ENCODE measurements around the gene ZNF511.

The ZNF511 gene

DNA sequence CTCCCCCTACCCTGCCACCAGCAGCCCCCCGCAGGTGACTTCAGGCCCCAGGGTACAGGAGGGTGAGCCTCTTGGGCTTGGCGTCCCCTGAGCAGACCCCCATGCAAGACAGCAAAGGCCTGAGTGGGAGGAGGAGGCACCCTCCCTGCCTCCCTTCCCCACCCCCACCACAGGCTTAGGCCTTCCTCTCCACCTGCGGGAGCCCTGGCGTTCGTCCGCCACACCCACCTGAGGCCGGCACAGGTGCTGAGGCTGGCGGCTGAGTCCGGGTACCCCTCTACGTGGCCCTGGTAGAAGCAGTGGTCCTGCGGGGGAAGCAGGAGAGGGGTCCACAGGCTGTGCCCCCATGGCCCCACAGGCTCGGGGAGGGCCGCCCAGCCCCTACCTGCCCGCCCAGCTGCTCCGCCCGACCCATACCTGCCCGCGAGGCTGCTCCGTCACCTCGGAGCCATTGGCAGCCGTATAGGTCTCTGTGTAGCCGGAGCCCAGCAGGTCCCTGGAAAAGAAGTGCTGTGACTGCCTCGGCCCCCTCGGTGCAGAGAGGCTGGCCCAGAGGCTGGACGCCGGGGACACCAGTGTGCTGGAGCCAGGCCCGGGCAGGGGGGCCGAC is 35.1 kb upstream of the ZNF511 start:
- no peak overlapping the region for H3K9ac ChIP-seq
- no peak for TF ChIP-seq Cebpa-rat (IDR thresholded peaks at IDR 0.05)
- H3K27ac ChIP-seq, result no peak overlapping the region
- H3K27me3 ChIP-seq, result peaks cover 30% of the 10 kb centered on the region
- H3K4me1 ChIP-seq, result peaks cover 59% of the 10 kb centered on the region
- H3K4me2 ChIP-seq, result no peak overlapping the region
- H3K4me3 ChIP-seq, result no peak overlapping the region
- peaks cover 43% of the 10 kb centered on the region for H4K20me1 ChIP-seq
- peaks cover 7% of the 10 kb centered on the region; the same call in 1 of the 2 replicates for H3K36me3 ChIP-seq
- H3K9me3 ChIP-seq, result no peaks in the 10 kb centered on the region

DNA sequence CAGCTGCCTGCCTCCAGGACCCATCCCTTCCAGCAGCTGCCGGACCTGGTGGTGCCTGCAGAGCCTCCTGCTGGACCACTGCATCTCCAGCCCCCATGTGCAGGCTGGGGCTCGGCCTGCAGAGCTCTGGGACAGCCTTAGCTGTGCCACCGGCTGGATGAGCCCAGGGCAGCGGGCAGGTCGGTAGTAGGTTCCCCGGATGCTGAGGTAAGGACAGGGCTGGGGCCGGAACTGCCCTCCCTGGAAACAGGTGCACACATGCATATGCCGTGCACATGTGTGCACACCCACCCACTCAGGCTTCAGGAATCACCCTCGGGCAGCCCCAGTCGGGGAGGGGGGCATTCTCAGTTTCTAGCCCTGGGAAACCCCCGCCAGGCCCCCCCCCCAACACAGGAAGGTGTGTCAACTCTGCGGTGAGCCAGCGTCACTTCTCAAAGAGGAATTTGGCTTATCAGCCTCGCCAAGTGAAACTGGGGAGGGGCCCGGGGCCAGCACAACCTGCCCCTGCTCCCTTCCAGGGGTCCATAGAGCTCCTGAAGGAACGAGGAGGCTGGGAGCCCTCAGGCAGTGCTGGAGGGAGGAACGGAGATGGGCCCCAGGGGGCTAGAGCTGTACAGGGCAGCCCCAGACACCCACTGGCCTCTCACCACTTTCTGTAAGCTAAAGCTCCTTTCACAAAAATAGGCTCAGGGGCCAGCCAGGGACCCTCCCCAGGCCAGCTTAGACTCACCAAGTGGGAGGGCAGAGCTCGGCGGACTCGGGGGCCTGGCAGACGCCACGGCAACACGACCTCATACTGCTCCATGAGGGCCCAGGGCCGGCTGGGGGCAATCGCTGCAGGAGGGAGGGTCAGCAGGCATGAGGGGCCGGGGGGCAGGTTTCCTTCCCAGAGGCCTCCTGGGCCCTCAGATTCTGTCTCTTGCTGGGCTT is 33.7 kb upstream of the ZNF511 start:
- H3K4me3 ChIP-seq, result peak overlapping the region; percentile 45
- peaks cover 30% of the 10 kb centered on the region for H3K27me3 ChIP-seq
- H3K9me3 ChIP-seq, result no peaks in the 10 kb centered on the region
- H3K36me3 ChIP-seq, result peaks cover 21% of the 10 kb centered on the region
- TF ChIP-seq Cebpa-rat (IDR thresholded peaks at IDR 0.05), result no peak
- peaks cover 56% of the 10 kb centered on the region for H4K20me1 ChIP-seq
- H3K4me2 ChIP-seq, result peak overlapping the region; percentile 96
- H3K4me1 ChIP-seq, result peaks cover 61% of the 10 kb centered on the region
- H3K9ac ChIP-seq, result no peak overlapping the region
- no peak overlapping the region for H3K27ac ChIP-seq

DNA sequence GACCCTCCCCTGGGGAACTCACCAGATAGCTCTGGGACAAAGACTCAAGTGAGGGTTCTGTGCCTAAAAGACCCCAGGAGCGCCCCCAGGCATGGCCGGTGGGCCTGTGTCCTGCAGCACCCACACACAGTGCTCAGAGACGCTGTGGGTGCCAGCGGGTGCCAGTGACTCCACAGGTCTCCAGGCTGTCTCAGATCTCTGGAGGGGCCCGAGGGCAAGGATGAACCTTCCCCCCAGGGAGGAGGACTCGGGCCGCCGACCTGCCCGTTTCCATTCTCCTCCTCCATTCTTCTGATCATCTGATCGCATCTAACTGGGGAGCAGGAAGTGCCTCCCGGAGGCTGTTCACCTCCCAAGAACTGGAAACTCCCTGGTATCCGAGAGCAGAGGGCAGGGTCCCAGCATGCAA is 33.0 kb upstream of the ZNF511 start:
- no peak for TF ChIP-seq Cebpa-rat (IDR thresholded peaks at IDR 0.05)
- Histone ChIP-seq H3K27me3 (peaks cover 30% of the 10 kb centered on the region), H3K36me3 (peaks cover 27% of the 10 kb centered on the region), H4K20me1 (peaks cover 63% of the 10 kb centered on the region), H3K9ac (no peak overlapping the region), H3K4me2 (peak overlapping the region; percentile 96), H3K9me3 (no peaks in the 10 kb centered on the region), H3K27ac (no peak overlapping the region), H3K4me1 (peaks cover 56% of the 10 kb centered on the region), H3K4me3 (peak overlapping the region; percentile 57; the same call in 1 of the 2 replicates)

DNA sequence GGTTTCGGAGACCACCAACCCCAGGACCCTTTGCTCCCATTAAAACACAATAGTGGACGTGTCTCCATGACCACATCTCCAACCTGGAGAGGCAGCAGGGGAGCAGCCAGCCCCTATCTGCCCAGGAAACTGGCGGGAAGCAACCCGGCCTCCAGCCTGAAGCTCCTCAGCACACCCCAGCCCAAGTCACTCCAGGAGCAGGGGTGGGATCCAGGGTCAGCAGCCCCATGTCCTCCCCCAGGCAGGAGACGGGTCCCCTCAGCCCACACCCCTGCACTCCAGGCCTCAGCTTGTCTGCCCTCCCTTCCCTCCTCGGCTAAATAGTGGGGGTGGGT is 32.6 kb upstream of the ZNF511 start:
- peaks cover 31% of the 10 kb centered on the region for H3K36me3 ChIP-seq
- H3K4me2 ChIP-seq, result peak overlapping the region; percentile 96
- H3K4me3 ChIP-seq, result peak overlapping the region; percentile 57
- no peaks in the 10 kb centered on the region for H3K9me3 ChIP-seq
- H3K4me1 ChIP-seq, result peaks cover 56% of the 10 kb centered on the region
- no peak overlapping the region for H3K9ac ChIP-seq
- no peak for TF ChIP-seq Cebpa-rat (IDR thresholded peaks at IDR 0.05)
- peaks cover 65% of the 10 kb centered on the region for H4K20me1 ChIP-seq
- peaks cover 30% of the 10 kb centered on the region for H3K27me3 ChIP-seq
- H3K27ac ChIP-seq, result no peak overlapping the region

DNA sequence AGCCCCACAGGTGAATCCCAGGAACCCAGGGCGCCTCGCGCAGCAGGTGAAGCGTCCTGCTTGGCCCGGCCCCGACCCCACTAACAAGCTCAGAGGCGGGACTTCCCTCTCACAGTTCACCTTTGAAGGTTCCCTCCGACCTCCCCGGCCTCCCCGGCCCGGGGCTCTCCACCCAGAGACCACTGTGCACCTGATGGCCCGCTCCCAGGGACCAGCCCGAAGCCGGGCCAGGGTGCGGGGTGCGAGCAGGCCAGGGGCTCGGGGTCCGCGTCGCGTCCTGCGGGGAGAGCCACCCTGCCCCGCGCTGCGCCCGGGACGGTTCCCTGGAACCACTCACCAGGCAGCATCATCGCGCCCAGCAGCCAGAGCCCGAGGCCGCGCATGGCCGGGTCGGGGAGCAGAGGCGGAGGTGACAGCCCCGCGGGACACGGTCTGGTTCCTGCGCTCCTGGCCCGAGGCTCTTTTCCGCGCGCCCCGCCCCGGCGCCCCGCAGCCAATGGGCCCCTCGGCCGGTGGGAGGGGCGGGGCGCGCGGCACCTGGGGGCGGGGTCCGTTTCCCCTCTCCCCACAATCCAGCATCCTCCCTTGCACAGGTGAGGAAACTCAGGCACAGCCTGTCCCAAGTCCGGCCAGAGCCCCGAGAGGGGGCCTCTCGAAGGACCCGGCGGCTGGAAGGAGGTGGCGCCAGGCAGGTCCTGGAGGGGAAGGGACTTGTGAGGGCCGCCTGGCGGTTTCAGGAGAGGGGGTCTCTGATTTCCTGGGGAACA is 32.1 kb upstream of the ZNF511 start, which contains the start of gene ADAM8:
ADAM8 (minus strand) TSS at position 434 of the 767 bp plus-strand sequence; CDS start at position 383, 51 bp downstream.
- Histone ChIP-seq H3K36me3 (peaks cover 37% of the 10 kb centered on the region), H3K9me3 (no peaks in the 10 kb centered on the region), H3K4me1 (peaks cover 56% of the 10 kb centered on the region), H3K9ac (no peak within 1 kb of the TSS; the same call in 1 of the 2 replicates), H4K20me1 (peaks cover 65% of the 10 kb centered on the region), H3K4me3 (peak within 1 kb of the TSS; percentile 57), H3K4me2 (peak within 1 kb of the TSS; percentile 96), H3K27me3 (peaks cover 30% of the 10 kb centered on the region), H3K27ac (no peak within 1 kb of the TSS)
- no peak for TF ChIP-seq Cebpa-rat (IDR thresholded peaks at IDR 0.05)

DNA sequence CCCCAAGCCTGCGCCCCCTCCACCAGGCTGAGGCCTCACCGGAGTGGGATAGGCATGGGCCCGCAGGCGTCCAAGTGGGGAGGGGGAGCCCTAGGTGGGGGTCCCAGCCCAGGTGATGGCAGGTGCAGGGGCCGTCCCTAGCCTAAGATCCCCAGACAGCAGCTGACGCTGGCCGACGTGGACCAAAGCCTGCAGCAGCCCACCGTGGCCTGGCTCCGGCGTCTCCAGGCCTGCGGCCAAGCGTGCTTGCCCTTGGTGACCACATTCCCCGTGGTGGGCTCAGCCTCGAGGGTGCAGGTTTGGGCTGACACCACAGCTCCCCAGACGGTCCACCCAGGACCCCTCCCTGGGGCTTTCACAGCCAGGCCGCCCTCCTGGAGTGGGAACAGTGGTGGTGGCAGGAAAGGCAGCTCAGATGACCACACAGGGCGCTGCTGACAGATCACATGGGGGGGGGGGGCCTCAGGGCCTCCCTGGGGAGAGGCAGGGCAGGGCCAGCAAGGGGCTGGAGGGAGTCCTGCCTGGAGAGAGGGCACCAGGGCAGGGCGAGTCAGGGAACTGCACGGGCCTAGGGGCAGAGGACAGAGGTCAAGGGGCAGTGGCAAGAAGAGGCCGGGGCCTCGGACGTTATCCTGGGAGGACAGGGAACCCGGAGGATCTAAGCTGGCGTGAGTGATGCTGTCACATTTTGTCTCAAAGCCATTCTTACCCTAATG is 31.3 kb upstream of the ZNF511 start:
- no peak overlapping the region; the same call in 1 of the 2 replicates for H3K9ac ChIP-seq
- H3K27me3 ChIP-seq, result peaks cover 30% of the 10 kb centered on the region
- peaks cover 66% of the 10 kb centered on the region for H4K20me1 ChIP-seq
- H3K4me3 ChIP-seq, result peak overlapping the region; percentile 57; the same call in 1 of the 2 replicates
- H3K36me3 ChIP-seq, result peaks cover 45% of the 10 kb centered on the region
- H3K4me1 ChIP-seq, result peaks cover 56% of the 10 kb centered on the region
- TF ChIP-seq Cebpa-rat (IDR thresholded peaks at IDR 0.05), result no peak
- H3K27ac ChIP-seq, result no peak overlapping the region
- no peaks in the 10 kb centered on the region for H3K9me3 ChIP-seq
- peak overlapping the region; percentile 96 for H3K4me2 ChIP-seq

DNA sequence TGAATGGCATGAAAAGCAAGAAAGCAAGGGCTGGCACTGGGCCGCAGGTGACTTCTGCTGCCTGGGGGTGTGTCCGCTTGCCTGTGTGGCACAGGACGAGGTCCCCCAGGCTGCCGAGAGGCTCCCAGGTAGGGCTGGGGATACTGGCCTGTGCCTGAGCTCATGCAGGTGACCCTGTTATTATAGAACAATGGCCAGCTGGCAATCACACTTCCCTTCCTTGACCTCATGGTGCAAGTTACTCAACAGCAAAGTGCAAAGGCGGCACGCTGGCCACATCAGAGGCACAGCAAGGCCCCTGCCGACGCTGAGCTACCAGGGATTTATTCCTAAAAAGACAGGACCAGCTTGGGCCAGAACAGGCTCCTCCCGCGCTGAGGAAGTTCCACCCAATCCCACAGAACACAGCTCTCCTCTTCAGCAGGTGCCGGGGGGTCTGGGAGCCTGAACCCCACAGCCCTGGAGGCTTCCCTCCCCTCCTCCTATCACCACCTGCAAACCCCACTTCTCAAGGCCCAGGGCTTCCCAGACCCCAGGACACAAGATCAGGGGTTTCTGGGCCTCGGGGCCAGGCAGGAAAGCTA is 30.6 kb upstream of the ZNF511 start:
- Histone ChIP-seq H3K4me2 (peak overlapping the region; percentile 96), H3K27me3 (peaks cover 30% of the 10 kb centered on the region), H3K36me3 (peaks cover 51% of the 10 kb centered on the region), H3K9me3 (no peaks in the 10 kb centered on the region), H3K27ac (no peak overlapping the region), H3K9ac (no peak overlapping the region; the same call in 1 of the 2 replicates), H3K4me3 (no peak overlapping the region), H4K20me1 (peaks cover 71% of the 10 kb centered on the region), H3K4me1 (peaks cover 56% of the 10 kb centered on the region)
- no peak for TF ChIP-seq Cebpa-rat (IDR thresholded peaks at IDR 0.05)

DNA sequence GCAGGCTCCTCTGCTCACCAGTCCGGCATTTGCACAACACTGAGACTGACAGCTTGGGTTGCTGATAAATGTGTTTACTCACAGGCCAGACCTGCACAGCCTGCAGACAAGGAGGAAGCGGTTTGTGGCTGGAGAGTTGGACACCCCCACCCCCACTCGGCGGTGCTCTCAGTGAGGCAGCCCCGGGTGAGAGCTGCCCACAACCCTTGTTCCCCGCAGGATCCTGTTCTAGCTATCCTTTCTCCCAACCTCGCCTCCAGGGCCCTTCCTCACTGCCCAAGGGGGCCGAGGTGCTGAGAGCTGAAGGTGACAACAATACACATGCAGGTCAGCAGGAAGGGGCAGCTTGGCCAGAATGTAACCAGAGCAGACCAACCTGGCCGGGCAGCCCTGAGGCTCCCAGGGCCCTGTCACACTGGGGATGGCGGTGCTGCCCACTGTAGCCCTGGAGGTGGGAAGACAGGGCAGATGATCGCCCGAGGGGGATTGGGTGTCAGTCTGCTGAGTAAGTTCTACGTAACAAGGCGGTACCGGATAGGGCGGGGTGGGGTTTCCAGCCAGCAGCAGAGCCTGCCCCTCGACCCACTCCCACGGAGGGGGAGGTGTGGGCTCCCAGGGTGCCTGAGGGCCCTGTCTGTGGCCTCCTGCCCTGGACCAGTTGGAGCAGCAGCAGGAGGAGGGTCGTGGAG is 30.0 kb upstream of the ZNF511 start:
- peaks cover 30% of the 10 kb centered on the region for H3K27me3 ChIP-seq
- H3K27ac ChIP-seq, result no peak overlapping the region
- H3K4me2 ChIP-seq, result peak overlapping the region; percentile 96
- H3K9ac ChIP-seq, result no peak overlapping the region
- no peaks in the 10 kb centered on the region for H3K9me3 ChIP-seq
- peaks cover 58% of the 10 kb centered on the region for H3K36me3 ChIP-seq
- no peak overlapping the region for H3K4me3 ChIP-seq
- H3K4me1 ChIP-seq, result peaks cover 56% of the 10 kb centered on the region
- no peak for TF ChIP-seq Cebpa-rat (IDR thresholded peaks at IDR 0.05)
- peaks cover 71% of the 10 kb centered on the region for H4K20me1 ChIP-seq
